GM23248 (cell line): ENCODE results near the gene C14orf132. TPM values are rescaled to one million over a fixed set of nuclear protein-coding genes. Genes with fewer than 3 reads are reported as not detected.

Source experiments
- DNase-seq: peaks from one replicate; pipeline ENCODE4 v3.0.0-alpha.2; 2015
- H2AFZ ChIP-seq: fragments of 200-600 bp; sonication (generic); 2 replicates; pipeline ENCODE4 v1.6.1; 2016; ENCODE audit warnings: antibody characterized with exemption
- H3F3A ChIP-seq: fragments of 200-600 bp; sonication (generic); 2 replicates; pipeline ENCODE4 v1.6.1; 2016; ENCODE audit warnings: mild to moderate bottlenecking, antibody characterized with exemption, mixed run types; ENCODE audit not compliant: insufficient read depth
- H3K27ac ChIP-seq: fragments of 200-600 bp; sonication (generic); 2 replicates; pipeline ENCODE4 v1.5.1; 2016; ENCODE audit warnings: mild to moderate bottlenecking
- H3K27me3 ChIP-seq: fragments of 200-600 bp; sonication (generic); replicated peaks from 2 replicates; pipeline ENCODE4 v1.6.1; 2016; ENCODE audit warnings: mild to moderate bottlenecking; ENCODE audit not compliant: insufficient read depth
- H3K36me3 ChIP-seq: fragments of 200-600 bp; sonication (generic); 2 replicates; pipeline ENCODE4 v1.6.1; 2016; ENCODE audit warnings: low read depth, mild to moderate bottlenecking
- H3K4me1 ChIP-seq: fragments of 200-600 bp; sonication (generic); 2 replicates; pipeline ENCODE4 v1.6.1; 2016; ENCODE audit warnings: mild to moderate bottlenecking; ENCODE audit not compliant: insufficient read depth
- H3K4me2 ChIP-seq: fragments of 200-600 bp; sonication (generic); one replicate; pipeline ENCODE4 v1.6.1; 2016; ENCODE audit warnings: mild to moderate bottlenecking; ENCODE audit not compliant: unreplicated experiment
- H3K4me3 ChIP-seq: fragments of 200-600 bp; sonication (generic); 2 replicates; pipeline ENCODE4 v1.5.1; 2016; ENCODE audit warnings: mild to moderate bottlenecking
- H3K79me2 ChIP-seq: fragments of 200-600 bp; sonication (generic); 2 replicates; pipeline ENCODE4 v1.6.1; 2016; ENCODE audit warnings: mild to moderate bottlenecking; ENCODE audit not compliant: insufficient read depth
- H3K9ac ChIP-seq: fragments of 200-600 bp; sonication (generic); 2 replicates; pipeline ENCODE4 v1.6.1; 2016; ENCODE audit warnings: mild to moderate bottlenecking
- H3K9me2 ChIP-seq: fragments of 200-600 bp; sonication (generic); 2 replicates; pipeline ENCODE4 v1.6.1; 2016; ENCODE audit warnings: mixed run types, mild to moderate bottlenecking, moderate library complexity; ENCODE audit not compliant: insufficient read depth
- H3K9me3 ChIP-seq: fragments of 200-600 bp; sonication (generic); one replicate; pipeline ENCODE4 v1.6.1; 2017; ENCODE audit warnings: low read depth
- H4K20me1 ChIP-seq: fragments of 200-600 bp; sonication (generic); 2 replicates; pipeline ENCODE4 v1.6.0; 2016; ENCODE audit not compliant: insufficient read depth
- EZH2 ChIP-seq: fragments of 200-600 bp; sonication (generic); IDR thresholded peaks from 2 replicates; pipeline ENCODE4 v1.6.1; 2018; ENCODE audit warnings: antibody characterized with exemption, mild to moderate bottlenecking; ENCODE audit not compliant: insufficient read depth, poor library complexity, severe bottlenecking
- EZH2phosphoT487 ChIP-seq: fragments of 200-600 bp; sonication (generic); IDR thresholded peaks from 2 replicates; pipeline ENCODE4 v1.6.1; 2018; ENCODE audit warnings: antibody characterized with exemption, moderate library complexity, mild to moderate bottlenecking, low read depth; ENCODE audit not compliant: insufficient read depth
- WGBS, 2 experiments: methylation state at CpG; one replicate each; pipeline ENCODE4 v1.1.6; 2015 to 2017; ENCODE audit warnings: low lambda C conversion rate in 2 of 2, low coverage in 1 of 2; ENCODE audit errors: missing lambda C conversion rate in 2 of 2; 5-methylcytosine and 5-hydroxymethylcytosine counted together
- in situ Hi-C: fragments of 300-500 bp; cut with MboI; formaldehyde crosslinking; loops from 2 replicates; pipeline ENCODE4 v1.15.0; 2020
- polyA plus RNA-seq: library from polyadenylated mRNA; unstranded; fragments of >200 nt; fragmentation: Nextera tagmentation; extraction: Ambion mirVana; gene quantifications from 2 replicates; pipeline ENCODE4 v1.2.1, GENCODE V29; 2016
- total RNA-seq: library from RNA; depleted of rRNA; stranded (reverse); fragments of >200 nt; shearing (Covaris generic); gene quantifications from 2 replicates; pipeline ENCODE4 v1.2.3, GENCODE V29; 2014

C14orf132 gene
- total and polyA plus RNA-seq, 2 experiments from 2014 or later = 18.6 to 26.2 TPM

DNA sequence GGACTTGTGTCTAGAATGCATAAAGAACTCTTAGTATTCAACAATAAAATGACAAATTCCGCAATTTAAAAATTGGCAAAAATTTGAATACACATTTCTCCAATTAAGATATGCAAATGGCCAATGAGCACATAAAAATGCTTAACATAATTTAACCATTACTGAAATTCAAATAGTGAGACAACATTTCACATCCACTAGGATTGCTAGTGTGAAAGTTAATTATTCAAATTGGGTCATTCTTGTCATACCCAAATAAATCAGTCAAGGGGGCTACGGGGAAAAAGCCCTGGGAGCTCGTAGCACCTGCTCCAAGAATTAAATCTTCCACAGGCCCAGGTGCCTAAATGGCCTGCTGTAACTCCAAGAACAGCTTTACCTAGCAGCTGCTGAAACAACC lies 25.0 kb upstream of the C14orf132 start:
- H2AFZ ChIP-seq = no peak overlapping the region
- H3K9ac ChIP-seq = no peak overlapping the region
- no peak for TF ChIP-seq EZH2
- TF ChIP-seq EZH2phosphoT487 = no peak
- no peaks in the 10 kb centered on the region for H3K9me2 ChIP-seq
- no peaks in the 10 kb centered on the region for H3K79me2 ChIP-seq
- no peak overlapping the region for H3K27ac ChIP-seq
- no peaks in the 10 kb centered on the region for H3K4me1 ChIP-seq
- no peaks in the 10 kb centered on the region for H3K9me3 ChIP-seq
- H3K4me3 ChIP-seq = no peak overlapping the region
- in situ Hi-C loops = no loop called here
- H4K20me1 ChIP-seq = no peaks in the 10 kb centered on the region
- no peaks in the 10 kb centered on the region for H3F3A ChIP-seq
- H3K36me3 ChIP-seq = no peaks in the 10 kb centered on the region
- DNase-seq = no peak
- WGBS, 2 experiments = 15 to 19% methylated on average over 3 of the region's 3 CpGs
- peaks cover 37% of the 10 kb centered on the region for H3K27me3 ChIP-seq
- H3K4me2 ChIP-seq = no peak overlapping the region

DNA sequence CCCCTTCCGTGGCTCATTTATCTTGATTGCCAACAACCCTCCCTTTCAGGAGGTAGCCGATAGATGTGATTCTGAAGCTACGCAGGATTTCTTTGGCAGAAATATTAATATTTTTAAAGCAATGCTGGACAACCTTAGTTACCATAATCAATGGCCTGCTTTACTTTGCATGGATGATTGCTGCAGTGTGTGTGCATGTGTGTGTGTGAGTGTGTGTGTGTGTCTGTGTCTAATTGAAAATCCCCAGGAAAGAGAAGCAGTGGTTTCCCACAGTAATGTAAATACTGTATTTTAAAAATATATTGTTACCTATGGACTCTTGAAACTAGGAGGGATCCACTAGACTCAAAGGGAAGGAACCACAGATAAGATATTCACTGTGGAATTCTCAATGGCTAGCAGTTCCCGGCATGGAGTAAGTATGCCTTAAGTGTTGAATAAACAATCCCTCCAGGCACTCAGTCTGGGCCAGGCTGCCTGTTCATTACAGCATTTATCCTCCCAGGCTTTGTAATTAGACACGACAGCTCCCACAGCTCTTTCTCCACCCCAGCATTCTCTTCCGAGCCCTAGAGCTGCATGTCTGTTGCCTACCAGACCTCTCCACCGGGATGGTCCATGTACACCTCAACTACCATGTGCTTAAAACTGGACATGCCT lies 22.5 kb upstream of the C14orf132 start:
- Histone ChIP-seq H2AFZ (no peak overlapping the region), H3K9ac (no peak overlapping the region), H3K27ac (no peak overlapping the region), H3K79me2 (no peaks in the 10 kb centered on the region), H3F3A (no peaks in the 10 kb centered on the region), H3K4me3 (no peak overlapping the region), H3K4me2 (no peak overlapping the region), H3K9me2 (no peaks in the 10 kb centered on the region), H3K4me1 (no peaks in the 10 kb centered on the region), H3K9me3 (no peaks in the 10 kb centered on the region), H4K20me1 (no peaks in the 10 kb centered on the region), H3K36me3 (no peaks in the 10 kb centered on the region), H3K27me3 (peaks cover 48% of the 10 kb centered on the region)
- TF ChIP-seq EZH2phosphoT487 (no peak), EZH2 (no peak)
- in situ Hi-C loops = no loop called here
- DNase-seq = no peak
- WGBS, 2 experiments = 37 to 45% methylated on average over 7 of the region's 7 CpGs

DNA sequence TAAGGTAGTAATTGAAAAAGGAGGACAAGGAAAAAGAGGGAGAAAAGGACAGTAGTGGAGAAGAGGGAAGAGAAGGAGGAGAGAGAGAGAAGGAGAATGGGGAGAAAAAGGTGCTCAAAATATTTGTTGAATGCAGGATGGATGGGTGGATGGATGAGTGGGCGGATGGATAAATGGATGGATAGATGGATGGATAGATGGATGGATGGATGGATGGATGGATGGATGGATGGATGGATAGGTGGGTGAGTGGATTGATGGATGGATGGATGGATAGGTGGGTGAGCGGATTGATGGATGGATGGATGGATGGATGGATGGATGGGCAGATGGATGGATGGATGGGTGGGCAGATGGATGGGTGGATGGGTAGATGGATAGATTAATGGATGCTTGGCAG lies 21.3 kb upstream of the C14orf132 start:
- Histone ChIP-seq H3K9me3 (no peaks in the 10 kb centered on the region), H3K9ac (no peak overlapping the region), H3K9me2 (no peaks in the 10 kb centered on the region), H3K4me1 (no peaks in the 10 kb centered on the region), H2AFZ (no peak overlapping the region), H3F3A (no peaks in the 10 kb centered on the region), H3K4me2 (no peak overlapping the region), H3K27me3 (peaks cover 54% of the 10 kb centered on the region), H3K79me2 (no peaks in the 10 kb centered on the region), H3K4me3 (no peak overlapping the region), H3K27ac (no peak overlapping the region), H3K36me3 (no peaks in the 10 kb centered on the region), H4K20me1 (no peaks in the 10 kb centered on the region)
- 39 to 45% methylated on average over 2 of the region's 2 CpGs for WGBS, 2 experiments
- TF ChIP-seq EZH2 (no peak), EZH2phosphoT487 (no peak)
- in situ Hi-C loops = no loop called here
- DNase-seq = no peak

DNA sequence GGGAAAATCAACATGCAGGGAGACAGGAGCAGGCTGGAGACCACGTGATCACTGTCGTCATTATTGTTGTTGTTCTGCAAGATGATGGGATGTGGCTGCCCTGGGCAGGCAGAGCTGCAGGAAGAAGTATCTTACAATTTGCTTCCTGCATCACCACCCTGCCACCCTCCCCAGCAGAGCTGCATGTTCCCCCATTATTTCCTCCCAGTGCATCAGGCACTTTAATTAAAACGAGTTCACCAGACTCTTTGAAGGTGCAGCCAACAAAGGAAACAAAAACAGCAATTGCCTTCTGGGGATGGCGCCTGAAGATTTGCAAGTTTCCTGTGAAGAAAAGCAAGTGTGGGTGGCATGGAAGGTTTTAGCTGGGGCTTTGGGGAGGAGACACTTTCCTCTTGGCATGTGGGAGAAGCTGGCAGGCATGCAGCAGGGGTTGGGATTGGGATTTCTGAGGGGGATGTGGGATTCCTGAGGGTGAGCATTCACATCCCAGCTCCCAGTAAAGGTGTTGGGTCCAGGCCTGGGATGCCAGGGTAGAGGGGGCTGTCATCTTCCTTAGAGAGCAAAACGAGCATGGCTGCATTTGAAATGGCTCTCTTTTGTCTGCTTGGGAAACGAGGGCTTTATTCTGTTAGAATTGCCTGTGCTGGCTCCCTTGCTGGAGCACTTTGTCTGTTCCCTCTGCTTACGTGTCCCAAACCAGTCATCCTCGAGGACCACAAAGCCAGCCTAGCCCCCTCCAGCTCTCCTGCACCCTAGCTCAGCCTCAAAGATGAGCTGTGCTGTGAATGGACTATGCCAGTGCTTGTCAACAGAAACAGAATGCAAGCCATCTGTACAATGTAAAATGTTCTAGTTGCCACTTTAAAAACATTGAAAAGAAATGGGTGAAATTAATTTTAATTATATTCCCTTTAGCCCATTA lies 11.5 kb upstream of the C14orf132 start:
- Histone ChIP-seq H3K4me1 (no peaks in the 10 kb centered on the region), H3K9me2 (no peaks in the 10 kb centered on the region), H3K27ac (no peak overlapping the region), H4K20me1 (no peaks in the 10 kb centered on the region), H3F3A (no peaks in the 10 kb centered on the region), H3K9ac (no peak overlapping the region), H3K4me3 (no peak overlapping the region), H3K36me3 (no peaks in the 10 kb centered on the region), H3K27me3 (peaks cover 26% of the 10 kb centered on the region), H2AFZ (no peak overlapping the region), H3K4me2 (no peak overlapping the region), H3K79me2 (no peaks in the 10 kb centered on the region), H3K9me3 (no peaks in the 10 kb centered on the region)
- DNase-seq = no peak
- in situ Hi-C loops = no loop called here
- WGBS, 2 experiments = 35 to 41% methylated on average over 7 to 8 of the region's 8 CpGs
- TF ChIP-seq EZH2 (no peak), EZH2phosphoT487 (no peak)
